GM12878 (cell line): ENCODE data around the gene FBXL19. TPM values are rescaled to one million over a fixed set of nuclear protein-coding genes. Genes with fewer than 3 reads are reported as not detected.

Experiments used
- CEBPB ChIP-seq, 2 experiments: fragments of 150-350 bp in 1 of 2; IDR thresholded peaks; 2 replicates each; pipeline ENCODE4 v1.6.1; 2012 to 2014; ENCODE audit warnings: low read depth in 2 of 2, low read length in 2 of 2, borderline replicate concordance in 1 of 2, inconsistent platforms in 1 of 2
- DPF2 ChIP-seq: fragments of 450-650 bp; IDR thresholded peaks from 2 replicates; pipeline ENCODE4 v1.6.1; 2017; ENCODE audit warnings: mild to moderate bottlenecking
- EGR1 ChIP-seq, 2 experiments: IDR thresholded peaks; 1 replicate in 1 of 2; 2 replicates in 1 of 2; pipeline ENCODE4 v1.6.1; 2011 to 2012; ENCODE audit warnings: low read depth in 2 of 2, low read length in 2 of 2, borderline replicate concordance in 1 of 2, mild to moderate bottlenecking in 1 of 2, moderate library complexity in 1 of 2
- ESRRA ChIP-seq: IDR thresholded peaks from 2 replicates; pipeline ENCODE4 v1.6.1; 2012; ENCODE audit warnings: mild to moderate bottlenecking, low read length, improper control_type of control experiment
- PML ChIP-seq: IDR thresholded peaks from 2 replicates; pipeline ENCODE4 v1.6.1; 2012; ENCODE audit warnings: low read length, inconsistent platforms
- RBBP5 ChIP-seq: fragments of 200-600 bp; sonication (generic); conservative IDR thresholded peaks from 2 replicates; pipeline ENCODE4 v1.6.1; 2016
- RCOR1 ChIP-seq: conservative IDR thresholded peaks from 2 replicates; pipeline ENCODE4 v1.6.1; 2012; ENCODE audit warnings: low read depth, low read length, improper control_type of control experiment
- polyA plus RNA-seq, 11 experiments: library from polyadenylated mRNA; depleted of rRNA in 4 of 11; unstranded in 6 of 11; stranded (reverse) in 5 of 11; fragments of >200 nt; fragmentation: Nextera tagmentation in 4 of 11; fragmentation: Illumina TruSeq in 1 of 11; extraction: Ambion mirVana in 4 of 11; extraction: Trizol in 1 of 11; gene quantifications; 1 replicate in 1 of 11; 2 replicates in 10 of 11; pipeline versions ENCODE4 v1.2.1 to v1.2.3, GENCODE V29; 2011 to 2016; ENCODE audit warnings: inconsistent platforms in 2 of 11, missing spikeins in 2 of 11, low read depth in 1 of 11
- total RNA-seq, 4 experiments: library from RNA; depleted of rRNA in 3 of 4; stranded (reverse); fragments of >200 nt in 3 of 4; fragmentation: Illumina TruSeq in 1 of 4; extraction: Trizol in 1 of 4; gene quantifications; 2 replicates each; pipeline versions ENCODE4 v1.2.1 to v1.2.3, GENCODE V29; 2013 to 2021
- TF ChIP-seq, protein P1 (sequence below), 3 experiments: IDR thresholded peaks in 2 of 3; conservative IDR thresholded peaks in 1 of 3; 2 replicates each; pipeline ENCODE4 v1.5.1; 2011; ENCODE audit warnings: low read depth in 3 of 3, low read length in 3 of 3, mild to moderate bottlenecking in 3 of 3, control low read depth in 2 of 3, moderate library complexity in 2 of 3, inconsistent platforms in 1 of 3, mixed read lengths in 1 of 3; ENCODE audit not compliant: control insufficient read depth in 2 of 3, insufficient read depth in 1 of 3; ENCODE audit errors: extremely low read depth in 1 of 3
- TF ChIP-seq, protein P2 (sequence below): fragments of 450-650 bp; IDR thresholded peaks from 2 replicates; pipeline ENCODE4 v1.6.1; 2017; ENCODE audit warnings: mild to moderate bottlenecking
- TF ChIP-seq, protein P3 (sequence below): fragments of 450-650 bp; IDR thresholded peaks from 2 replicates; pipeline ENCODE4 v1.6.1; 2018; ENCODE audit warnings: borderline replicate concordance, mild to moderate bottlenecking; ENCODE audit not compliant: partially characterized antibody

The FBXL19 gene
- total and polyA plus RNA-seq, 10 of the 15 experiments (the other 5 are each of a cell fraction or from before 2014, with no cell fraction given) = 0.02 to 32.1 (median 6.8) TPM; not detected in 1

DNA sequence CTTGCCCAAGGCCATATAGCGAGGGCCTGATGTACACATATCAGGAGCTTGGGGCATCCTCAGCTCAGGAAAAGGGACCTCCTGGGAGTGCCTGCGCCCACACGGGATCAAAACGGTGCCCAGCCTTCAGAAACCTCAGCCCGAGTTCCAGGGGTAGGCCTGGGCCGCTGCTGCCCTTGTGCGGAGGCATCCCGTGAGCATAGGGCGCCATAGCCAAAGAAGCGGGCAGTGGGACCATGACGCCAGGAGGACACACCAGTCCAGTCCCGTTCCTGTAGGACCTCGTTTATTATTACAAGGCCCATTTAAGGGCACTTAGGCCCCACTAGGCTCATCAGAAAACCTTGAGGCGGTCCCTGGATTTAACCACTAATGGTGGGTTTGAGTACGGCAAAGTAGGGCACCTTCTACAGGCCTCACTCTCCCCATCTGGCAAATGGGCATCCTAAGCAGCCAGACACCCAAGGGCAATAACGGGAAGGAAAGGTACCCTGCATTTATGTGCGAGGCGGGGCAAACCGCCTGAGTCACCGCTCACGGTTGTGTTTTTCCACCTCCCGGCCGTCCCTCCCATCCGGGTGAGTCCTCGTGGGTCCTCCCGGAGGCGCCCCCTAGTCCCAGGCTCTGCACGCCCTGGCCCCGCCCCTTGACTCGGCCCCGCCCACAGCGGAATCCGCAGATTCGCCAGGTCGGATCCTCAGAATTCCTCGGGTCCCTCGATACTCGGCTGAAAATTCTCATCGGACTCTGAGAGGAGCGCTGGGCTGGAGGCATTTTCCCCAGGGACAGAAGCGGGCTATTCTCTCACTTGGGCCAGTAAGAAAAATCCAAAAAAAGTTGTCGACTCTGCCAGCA is 33.5 kb downstream of the FBXL19 start (continued):
- TF ChIP-seq, protein P1, sequence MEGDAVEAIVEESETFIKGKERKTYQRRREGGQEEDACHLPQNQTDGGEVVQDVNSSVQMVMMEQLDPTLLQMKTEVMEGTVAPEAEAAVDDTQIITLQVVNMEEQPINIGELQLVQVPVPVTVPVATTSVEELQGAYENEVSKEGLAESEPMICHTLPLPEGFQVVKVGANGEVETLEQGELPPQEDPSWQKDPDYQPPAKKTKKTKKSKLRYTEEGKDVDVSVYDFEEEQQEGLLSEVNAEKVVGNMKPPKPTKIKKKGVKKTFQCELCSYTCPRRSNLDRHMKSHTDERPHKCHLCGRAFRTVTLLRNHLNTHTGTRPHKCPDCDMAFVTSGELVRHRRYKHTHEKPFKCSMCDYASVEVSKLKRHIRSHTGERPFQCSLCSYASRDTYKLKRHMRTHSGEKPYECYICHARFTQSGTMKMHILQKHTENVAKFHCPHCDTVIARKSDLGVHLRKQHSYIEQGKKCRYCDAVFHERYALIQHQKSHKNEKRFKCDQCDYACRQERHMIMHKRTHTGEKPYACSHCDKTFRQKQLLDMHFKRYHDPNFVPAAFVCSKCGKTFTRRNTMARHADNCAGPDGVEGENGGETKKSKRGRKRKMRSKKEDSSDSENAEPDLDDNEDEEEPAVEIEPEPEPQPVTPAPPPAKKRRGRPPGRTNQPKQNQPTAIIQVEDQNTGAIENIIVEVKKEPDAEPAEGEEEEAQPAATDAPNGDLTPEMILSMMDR (IDR thresholded peaks at IDR 0.05 in 2 of 3, conservative IDR thresholded peaks at IDR 0.05 in 1 of 3; ENCODE audit: control insufficient read depth in 2 of 3, extremely low read depth in 1 of 3, insufficient read depth in 1 of 3, low read depth in 3 of 3, low read length in 3 of 3) = peak; percentile 18 to 30 (median 27); a peak in 5 of 6 replicates
- 0 out of 2 replicates have a peak, but pooled peaks have one; percentile 29 for TF ChIP-seq RCOR1
- no peak for TF ChIP-seq RBBP5
- TF ChIP-seq, protein P2, sequence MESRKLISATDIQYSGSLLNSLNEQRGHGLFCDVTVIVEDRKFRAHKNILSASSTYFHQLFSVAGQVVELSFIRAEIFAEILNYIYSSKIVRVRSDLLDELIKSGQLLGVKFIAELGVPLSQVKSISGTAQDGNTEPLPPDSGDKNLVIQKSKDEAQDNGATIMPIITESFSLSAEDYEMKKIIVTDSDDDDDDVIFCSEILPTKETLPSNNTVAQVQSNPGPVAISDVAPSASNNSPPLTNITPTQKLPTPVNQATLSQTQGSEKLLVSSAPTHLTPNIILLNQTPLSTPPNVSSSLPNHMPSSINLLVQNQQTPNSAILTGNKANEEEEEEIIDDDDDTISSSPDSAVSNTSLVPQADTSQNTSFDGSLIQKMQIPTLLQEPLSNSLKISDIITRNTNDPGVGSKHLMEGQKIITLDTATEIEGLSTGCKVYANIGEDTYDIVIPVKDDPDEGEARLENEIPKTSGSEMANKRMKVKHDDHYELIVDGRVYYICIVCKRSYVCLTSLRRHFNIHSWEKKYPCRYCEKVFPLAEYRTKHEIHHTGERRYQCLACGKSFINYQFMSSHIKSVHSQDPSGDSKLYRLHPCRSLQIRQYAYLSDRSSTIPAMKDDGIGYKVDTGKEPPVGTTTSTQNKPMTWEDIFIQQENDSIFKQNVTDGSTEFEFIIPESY = no peak
- 0 out of 3 replicates have a peak, but pooled peaks of 1 of the 2 experiments have one; percentile 21 for TF ChIP-seq EGR1 (IDR thresholded peaks at IDR 0.05; ENCODE audit: borderline replicate concordance in 1 of 2, low read depth in 2 of 2, low read length in 2 of 2)
- 0 out of 2 replicates have a peak, but pooled peaks have one; percentile 45 for TF ChIP-seq ESRRA
- TF ChIP-seq PML = peak; percentile 68; the same call in 1 of the 2 replicates
- TF ChIP-seq DPF2 = no peak
- TF ChIP-seq CEBPB (IDR thresholded peaks at IDR 0.05; ENCODE audit: borderline replicate concordance in 1 of 2, low read depth in 2 of 2, low read length in 2 of 2) = no peak
- TF ChIP-seq, protein P3, sequence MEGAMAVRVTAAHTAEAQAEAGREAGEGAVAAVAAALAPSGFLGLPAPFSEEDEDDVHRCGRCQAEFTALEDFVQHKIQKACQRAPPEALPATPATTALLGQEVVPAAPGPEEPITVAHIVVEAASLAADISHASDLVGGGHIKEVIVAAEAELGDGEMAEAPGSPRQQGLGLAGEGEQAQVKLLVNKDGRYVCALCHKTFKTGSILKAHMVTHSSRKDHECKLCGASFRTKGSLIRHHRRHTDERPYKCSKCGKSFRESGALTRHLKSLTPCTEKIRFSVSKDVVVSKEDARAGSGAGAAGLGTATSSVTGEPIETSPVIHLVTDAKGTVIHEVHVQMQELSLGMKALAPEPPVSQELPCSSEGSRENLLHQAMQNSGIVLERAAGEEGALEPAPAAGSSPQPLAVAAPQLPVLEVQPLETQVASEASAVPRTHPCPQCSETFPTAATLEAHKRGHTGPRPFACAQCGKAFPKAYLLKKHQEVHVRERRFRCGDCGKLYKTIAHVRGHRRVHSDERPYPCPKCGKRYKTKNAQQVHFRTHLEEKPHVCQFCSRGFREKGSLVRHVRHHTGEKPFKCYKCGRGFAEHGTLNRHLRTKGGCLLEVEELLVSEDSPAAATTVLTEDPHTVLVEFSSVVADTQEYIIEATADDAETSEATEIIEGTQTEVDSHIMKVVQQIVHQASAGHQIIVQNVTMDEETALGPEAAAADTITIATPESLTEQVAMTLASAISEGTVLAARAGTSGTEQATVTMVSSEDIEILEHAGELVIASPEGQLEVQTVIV = no peak
